ENCODE data around the gene PCDHGA7. TPM values are rescaled to one million over a fixed set of nuclear protein-coding genes. Genes with fewer than 3 reads are reported as not detected.
A peak's percentile ranks its signal among the peaks of the same experiment; 100 is the strongest.
"Not testable (repeated sequence)": the region's sequence is repeated elsewhere in the genome, so short reads cannot be mapped to it uniquely, and the experiment has no call there.

Gene PCDHGA7
- total and polyA plus RNA-seq, 12 donors = 0.54 to 11.5 (median 7.7) TPM

GRCh38 chr5:141343242-141343952, 39.1 kb upstream of the PCDHGA7 start, which contains the start of gene PCDHGA3:
TSS of gene PCDHGA3 (plus strand) at chr5:141343829. CDS start at chr5:141344034, 205 bp downstream.
- Histone ChIP-seq H3K4me3 (peak within 1 kb of the TSS in 9 of 10 donors; percentile 42 to 58 (median 49)), H3K27ac (peak within 1 kb of the TSS; percentile 42 to 83 (median 76)), H3K4me1 (peaks cover 0 to 15% (median 0%) of the 10 kb centered on the region in 9 donors), H3K36me3 (peaks cover 0 to 3% (median 0%) of the 10 kb centered on the region in 9 donors), H3K27me3 (peaks cover 0 to 35% (median 0%) of the 10 kb centered on the region in 7 donors), H3K9me3 (peaks cover 0 to 99% (median 34%) of the 10 kb centered on the region in 11 donors)
- intact Hi-C loops (cut with DNase I) = loop anchor here in 5 of 10 donors (2.0 to 10.0 kb wide), 4 partner anchors 25 to 221 kb away; partner anchors contain the start of gene PCDHGA11 (in 1 of the 5)
- WGBS, 2 donors = 18% methylated on average over 9 of the region's 9 CpGs
- ATAC-seq = peak in 7 of 8 donors; percentile 49 to 74 (median 61)
- DNase-seq = peak in 1 of 2 donors; percentile 41
- TF ChIP-seq CTCF (IDR thresholded peaks at IDR 0.05) = peak in 8 of 9 donors; percentile 17 to 66 (median 54)

GRCh38 chr5:141343953-141344463, 38.5 kb upstream of the PCDHGA7 start:
- Histone ChIP-seq H3K4me3 (peak overlapping the region in 9 of 10 donors; percentile 42 to 58 (median 49)), H3K27ac (peak overlapping the region; percentile 42 to 83 (median 76)), H3K9me3 (peaks cover 0 to 99% (median 34%) of the 10 kb centered on the region in 11 donors), H3K36me3 (peaks cover 0 to 10% (median 0%) of the 10 kb centered on the region in 9 donors), H3K4me1 (peaks cover 0 to 22% (median 0%) of the 10 kb centered on the region in 9 donors), H3K27me3 (peaks cover 0 to 29% (median 0%) of the 10 kb centered on the region in 7 donors)
- no peak for DNase-seq
- peak in 7 of 8 donors; percentile 9 to 48 (median 32) for ATAC-seq
- no peak for TF ChIP-seq CTCF (IDR thresholded peaks at IDR 0.05)
- WGBS, 2 donors = 18 to 20% methylated on average over 31 of the region's 31 CpGs
- intact Hi-C loops (cut with DNase I) = loop anchor here in 5 of 10 donors (2.0 to 10.0 kb wide), 4 partner anchors 25 to 221 kb away; partner anchors contain the start of gene PCDHGA11 (in 1 of the 5)

GRCh38 chr5:141345327-141345726, 37.2 kb upstream of the PCDHGA7 start:
- no peak for DNase-seq
- no peak overlapping the region for H3K27ac ChIP-seq
- H3K9me3 ChIP-seq = peaks cover 0 to 98% (median 29%) of the 10 kb centered on the region in 11 donors
- 25 to 35% methylated on average over 20 of the region's 20 CpGs for WGBS, 2 donors
- H3K36me3 ChIP-seq = peaks cover 0 to 17% (median 0%) of the 10 kb centered on the region in 9 donors
- ATAC-seq = peak in 1 of 8 donors; percentile 43
- intact Hi-C loops (cut with DNase I) = loop anchor here in 1 of 10 donors (10.0 kb wide), 1 partner anchor 219 kb away; no protein-coding TSS in a partner anchor
- TF ChIP-seq CTCF (IDR thresholded peaks at IDR 0.05) = peak in 4 of 9 donors; percentile 11 to 21 (median 15)
- peaks cover 0 to 30% (median 0%) of the 10 kb centered on the region in 7 donors for H3K27me3 ChIP-seq
- H3K4me3 ChIP-seq = peak overlapping the region in 5 of 10 donors; percentile 42 to 56 (median 51)
- H3K4me1 ChIP-seq = peaks cover 0 to 23% (median 0%) of the 10 kb centered on the region in 9 donors

GRCh38 chr5:141346017-141346416, 36.5 kb upstream of the PCDHGA7 start:
- 33 to 40% methylated on average over 23 to 24 of the region's 35 CpGs for WGBS, 2 donors
- peak in 1 of 8 donors; percentile 32 for ATAC-seq
- Histone ChIP-seq H3K9me3 (peaks cover 0 to 98% (median 26%) of the 10 kb centered on the region in 11 donors), H3K4me1 (peaks cover 0 to 23% (median 0%) of the 10 kb centered on the region in 9 donors), H3K27me3 (peaks cover 0 to 37% (median 0%) of the 10 kb centered on the region in 7 donors), H3K36me3 (peaks cover 0 to 24% (median 0%) of the 10 kb centered on the region in 9 donors), H3K4me3 (peak overlapping the region in 7 of 10 donors; percentile 1 to 38 (median 21))
- DNase-seq, H3K27ac ChIP-seq: not testable (repeated sequence)
- intact Hi-C loops (cut with DNase I) = loop anchor here in 1 of 10 donors (10.0 kb wide), 1 partner anchor 219 kb away; no protein-coding TSS in a partner anchor

All from heart right ventricle (tissue), 16 donors.